ENCODE results near the gene CABP4.
A peak's percentile ranks its signal among the peaks of the same experiment; 100 is the strongest.
"Not testable (repeated sequence)": the region's sequence is repeated elsewhere in the genome, so short reads cannot be mapped to it uniquely, and the experiment has no call there.

Gene CABP4

GRCh38 chr11:67419325-67420049 is 35.7 kb upstream of the CABP4 start:
- DNase-seq (ENCODE audit: low read depth), result no peak

- DNase-seq (ENCODE audit: low read depth), result no peak
Measured at GRCh38 chr11:67420147-67420645, 35.0 kb upstream of the CABP4 start.

- peak; percentile 97 for DNase-seq (ENCODE audit: low read depth)
Measured at GRCh38 chr11:67420646-67421429, 34.3 kb upstream of the CABP4 start.

GRCh38 chr11:67421430-67422031 is 33.6 kb upstream of the CABP4 start:
- DNase-seq (ENCODE audit: low read depth), result no peak

DNA sequence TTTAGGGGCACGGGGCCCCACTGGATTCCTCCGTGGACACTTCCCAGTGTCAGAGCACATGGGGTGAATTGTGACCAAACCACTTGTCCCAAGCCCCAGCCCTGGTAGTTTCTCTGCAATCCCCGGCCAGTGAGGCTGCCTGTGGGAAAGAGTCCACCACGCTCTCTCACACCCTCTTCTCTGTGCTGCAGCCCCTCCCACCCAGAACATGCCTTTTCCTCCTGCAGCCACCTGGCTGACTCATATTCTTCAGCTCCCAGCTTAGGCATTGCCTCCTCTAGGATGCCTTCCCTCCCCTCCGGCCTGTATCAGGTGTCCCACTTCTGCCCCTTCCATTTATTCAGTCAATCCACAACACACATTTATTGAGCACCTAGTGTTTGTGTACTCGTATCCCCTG is 32.3 kb upstream of the CABP4 start:
- DNase-seq (ENCODE audit: low read depth), result no peak

DNA sequence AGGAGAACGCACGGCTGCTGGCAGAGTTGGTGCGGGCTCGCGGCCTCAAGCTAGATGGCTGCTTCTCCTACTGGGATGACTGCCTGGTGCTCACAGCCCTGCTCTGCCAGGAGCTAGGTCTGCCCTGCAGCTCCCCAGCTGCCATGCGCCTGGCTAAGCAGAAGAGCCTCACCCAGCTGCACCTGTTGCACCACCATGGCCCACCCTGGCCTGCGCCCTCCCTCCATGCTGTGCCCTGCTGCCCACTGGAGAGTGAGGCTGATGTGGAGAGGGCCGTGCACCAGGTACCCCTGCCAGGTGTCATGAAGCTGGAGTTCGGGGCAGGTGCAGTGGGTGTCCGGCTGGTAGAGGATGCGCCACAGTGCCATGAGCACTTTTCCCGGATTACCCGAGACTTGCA is 31.7 kb upstream of the CABP4 start:
- DNase-seq (ENCODE audit: low read depth), result no peak

DNA sequence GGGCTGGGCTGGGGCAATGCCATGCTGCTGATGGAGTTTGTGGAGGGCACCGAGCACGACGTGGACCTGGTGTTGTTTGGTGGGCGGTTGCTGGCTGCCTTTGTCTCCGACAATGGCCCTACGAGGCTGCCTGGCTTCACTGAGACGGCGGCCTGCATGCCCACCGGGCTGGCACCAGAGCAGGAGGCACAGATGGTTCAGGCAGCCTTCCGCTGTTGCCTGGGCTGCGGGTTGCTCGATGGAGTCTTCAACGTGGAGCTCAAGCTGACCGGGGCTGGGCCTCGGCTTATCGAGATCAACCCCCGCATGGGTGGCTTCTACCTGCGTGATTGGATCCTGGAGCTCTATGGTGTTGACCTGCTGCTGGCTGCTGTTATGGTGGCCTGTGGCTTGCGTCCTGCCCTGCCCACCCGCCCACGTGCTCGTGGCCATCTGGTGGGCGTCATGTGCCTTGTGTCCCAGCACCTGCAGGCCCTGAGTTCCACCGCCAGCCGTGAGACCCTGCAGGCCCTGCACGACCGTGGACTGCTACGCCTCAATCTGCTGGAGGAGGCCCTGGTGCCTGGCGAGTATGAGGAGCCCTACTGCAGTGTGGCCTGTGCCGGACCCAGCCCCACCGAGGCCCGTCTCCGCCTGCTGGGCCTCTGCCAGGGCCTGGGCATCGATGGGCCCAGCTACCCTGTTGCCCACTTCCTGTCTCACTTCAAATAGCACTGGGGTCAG is 31.1 kb upstream of the CABP4 start:
- no peak for DNase-seq (ENCODE audit: low read depth)

GRCh38 chr11:67427364-67427859 is 27.7 kb upstream of the CABP4 start:
- DNase-seq (ENCODE audit: low read depth), result not testable (repeated sequence)

DNA sequence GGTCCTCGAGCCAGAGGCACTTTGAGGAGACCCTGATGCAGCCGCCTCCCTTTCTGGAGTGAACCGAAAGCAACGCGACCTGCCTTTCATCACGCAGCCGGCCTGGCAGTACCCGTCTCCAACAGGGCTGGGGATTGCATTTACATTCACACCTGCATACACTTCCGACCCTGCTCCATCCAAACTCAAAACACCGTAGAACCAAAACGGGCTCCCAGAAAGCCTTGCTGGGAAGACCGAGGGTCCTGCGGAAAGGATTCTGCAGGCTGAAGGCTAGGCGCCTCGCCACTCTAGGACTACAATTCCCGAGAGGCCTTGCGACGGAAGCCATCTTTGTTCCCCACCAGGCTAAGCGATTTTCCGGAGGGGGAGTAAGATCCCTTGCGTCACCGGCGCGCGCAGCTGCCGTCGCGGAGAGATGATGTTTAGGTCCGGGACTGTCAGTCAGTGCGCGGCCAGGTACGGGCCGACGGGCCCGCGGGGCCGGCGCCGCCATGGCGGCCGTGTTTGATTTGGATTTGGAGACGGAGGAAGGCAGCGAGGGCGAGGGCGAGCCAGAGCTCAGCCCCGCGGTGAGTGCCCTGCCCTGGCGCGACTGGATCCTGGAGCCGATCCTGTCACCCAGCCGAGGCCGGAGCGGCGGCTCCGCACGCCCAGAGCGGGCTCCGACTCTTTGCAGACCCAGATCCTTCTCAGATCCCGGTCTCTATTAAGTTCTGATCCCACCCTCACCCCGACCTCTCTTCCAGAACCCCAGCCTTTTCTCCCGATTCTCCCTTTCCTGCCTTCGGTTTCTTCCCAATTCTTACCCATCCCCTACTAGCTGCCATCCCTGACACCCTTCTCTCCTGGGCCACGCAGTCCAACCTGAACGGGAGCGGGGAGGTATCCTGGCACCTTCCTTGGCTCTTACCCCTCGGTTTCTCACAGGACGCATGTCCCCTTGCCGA is 26.8 kb upstream of the CABP4 start, which contains the start of gene RPS6KB2:
RPS6KB2 (plus strand) TSS at position 443 of the 950 bp plus-strand sequence; CDS start at position 495, 52 bp downstream.
- peak; percentile 97 for DNase-seq (ENCODE audit: low read depth)

DNA sequence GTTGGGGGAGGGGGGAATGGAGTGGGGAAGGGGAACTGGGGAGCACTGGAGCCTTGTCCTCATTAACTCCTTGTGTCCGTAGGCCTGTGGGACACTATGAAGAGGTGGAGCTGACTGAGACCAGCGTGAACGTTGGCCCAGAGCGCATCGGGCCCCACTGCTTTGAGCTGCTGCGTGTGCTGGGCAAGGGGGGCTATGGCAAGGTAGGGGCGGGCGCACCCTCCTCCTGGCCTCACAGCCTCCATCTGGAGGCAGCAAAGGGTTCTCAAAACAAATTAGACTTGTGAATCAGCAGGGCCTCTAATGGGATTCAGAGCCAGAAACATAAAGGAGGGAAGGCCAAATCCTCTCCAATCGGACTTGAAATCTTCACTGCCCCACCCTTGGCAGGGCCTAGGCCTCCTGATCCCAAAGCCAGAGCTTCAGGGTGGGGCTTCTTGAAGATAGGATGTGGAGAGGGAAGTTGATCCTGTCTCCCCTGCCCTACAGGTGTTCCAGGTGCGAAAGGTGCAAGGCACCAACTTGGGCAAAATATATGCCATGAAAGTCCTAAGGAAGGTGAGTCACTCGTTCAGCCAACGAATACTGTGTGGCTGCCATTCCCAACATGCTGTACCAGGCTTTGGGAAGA is 26.0 kb upstream of the CABP4 start:
- no peak for DNase-seq (ENCODE audit: low read depth)

DNA sequence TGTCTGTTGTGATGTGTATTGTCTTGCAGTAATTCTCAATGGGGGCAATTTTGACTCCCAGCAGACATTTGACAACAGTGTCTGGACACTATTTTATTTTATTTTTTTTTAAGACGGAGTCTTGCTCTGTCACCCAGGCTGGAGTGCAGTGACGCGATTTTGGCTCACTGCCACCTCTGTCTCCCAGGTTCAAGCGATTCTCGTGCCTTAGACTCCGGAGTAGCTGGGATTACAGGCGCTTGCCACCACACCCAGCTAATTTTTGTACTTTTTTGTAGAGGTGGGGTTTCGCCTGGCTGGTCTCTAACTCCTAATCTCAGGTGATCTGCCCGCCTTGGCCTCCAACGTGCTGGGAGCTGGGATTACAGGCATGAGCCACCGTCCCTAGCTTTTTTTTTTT is 25.4 kb upstream of the CABP4 start:
- no peak for DNase-seq (ENCODE audit: low read depth)

- no peak for DNase-seq (ENCODE audit: low read depth)
Measured at GRCh38 chr11:67431346-67432249, 23.6 kb upstream of the CABP4 start.

GRCh38 chr11:67432655-67433349 is 22.4 kb upstream of the CABP4 start:
- no peak for DNase-seq (ENCODE audit: low read depth)

GRCh38 chr11:67433536-67434394 is 21.4 kb upstream of the CABP4 start:
- no peak for DNase-seq (ENCODE audit: low read depth)

DNA sequence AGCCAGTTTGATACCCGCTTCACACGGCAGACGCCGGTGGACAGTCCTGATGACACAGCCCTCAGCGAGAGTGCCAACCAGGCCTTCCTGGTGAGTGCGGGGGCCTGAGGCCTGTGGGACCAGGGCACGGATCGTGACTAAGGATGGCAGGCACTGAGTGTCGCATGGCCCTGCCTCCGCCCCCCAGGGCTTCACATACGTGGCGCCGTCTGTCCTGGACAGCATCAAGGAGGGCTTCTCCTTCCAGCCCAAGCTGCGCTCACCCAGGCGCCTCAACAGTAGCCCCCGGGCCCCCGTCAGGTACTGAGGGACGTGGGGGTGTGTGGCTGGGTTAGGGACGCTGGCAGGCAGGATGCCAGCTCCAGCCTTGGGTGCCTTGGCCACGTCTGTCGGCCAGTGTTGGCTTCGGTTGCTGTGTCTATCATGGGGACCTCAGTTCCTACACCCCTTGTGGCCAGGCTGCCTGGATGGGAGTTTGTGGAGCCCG is 20.7 kb upstream of the CABP4 start:
- no peak for DNase-seq (ENCODE audit: low read depth)

DNA sequence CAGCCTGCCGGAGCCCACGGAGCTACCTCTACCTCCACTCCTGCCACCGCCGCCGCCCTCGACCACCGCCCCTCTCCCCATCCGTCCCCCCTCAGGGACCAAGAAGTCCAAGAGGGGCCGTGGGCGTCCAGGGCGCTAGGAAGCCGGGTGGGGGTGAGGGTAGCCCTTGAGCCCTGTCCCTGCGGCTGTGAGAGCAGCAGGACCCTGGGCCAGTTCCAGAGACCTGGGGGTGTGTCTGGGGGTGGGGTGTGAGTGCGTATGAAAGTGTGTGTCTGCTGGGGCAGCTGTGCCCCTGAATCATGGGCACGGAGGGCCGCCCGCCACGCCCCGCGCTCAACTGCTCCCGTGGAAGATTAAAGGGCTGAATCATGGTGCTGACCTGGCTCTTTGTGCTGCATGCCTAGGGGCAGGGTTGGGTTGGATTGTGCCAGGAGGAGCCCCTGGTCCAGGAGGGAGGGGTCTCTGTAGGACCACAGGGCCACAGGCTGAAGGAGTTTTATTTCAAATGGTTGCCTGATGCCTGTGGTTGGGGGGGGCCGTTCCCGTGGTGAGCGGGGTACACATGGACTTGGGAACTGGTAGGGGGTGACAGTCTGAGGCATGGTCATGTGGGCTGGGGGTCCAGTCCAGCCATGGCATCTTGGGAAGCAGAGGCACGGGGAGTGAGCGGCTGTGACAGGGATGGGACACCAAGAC is 20.0 kb upstream of the CABP4 start:
- no peak for DNase-seq (ENCODE audit: low read depth)

Data from T-helper 22 cell (primary cell).